Activated naive CD4-positive, alpha-beta T cell treated with anti-CD3 and anti-CD28 coated beads, Interleukin-2, amount 50 U/mL, for 24 hours (primary cell): Measurements from ENCODE around the gene MAST1.

Experiments used
- H3K27ac Mint-ChIP-seq: one replicate; pipeline ENCODE4 v1.8.0; 2021; ENCODE audit warnings: mild to moderate bottlenecking, mixed read lengths
- H3K27me3 Mint-ChIP-seq: one replicate; pipeline ENCODE4 v1.8.0; 2021; ENCODE audit warnings: mixed read lengths
- H3K36me3 Mint-ChIP-seq: one replicate; pipeline ENCODE4 v1.8.0; 2021; ENCODE audit warnings: mixed read lengths
- H3K4me1 Mint-ChIP-seq: one replicate; pipeline ENCODE4 v1.8.0; 2021; ENCODE audit warnings: mixed read lengths
- H3K4me3 Mint-ChIP-seq: one replicate; pipeline ENCODE4 v1.8.0; 2021; ENCODE audit warnings: mild to moderate bottlenecking, mixed read lengths
- H3K9me3 Mint-ChIP-seq: one replicate; pipeline ENCODE4 v1.8.0; 2021; ENCODE audit warnings: mixed read lengths

The MAST1 gene

DNA sequence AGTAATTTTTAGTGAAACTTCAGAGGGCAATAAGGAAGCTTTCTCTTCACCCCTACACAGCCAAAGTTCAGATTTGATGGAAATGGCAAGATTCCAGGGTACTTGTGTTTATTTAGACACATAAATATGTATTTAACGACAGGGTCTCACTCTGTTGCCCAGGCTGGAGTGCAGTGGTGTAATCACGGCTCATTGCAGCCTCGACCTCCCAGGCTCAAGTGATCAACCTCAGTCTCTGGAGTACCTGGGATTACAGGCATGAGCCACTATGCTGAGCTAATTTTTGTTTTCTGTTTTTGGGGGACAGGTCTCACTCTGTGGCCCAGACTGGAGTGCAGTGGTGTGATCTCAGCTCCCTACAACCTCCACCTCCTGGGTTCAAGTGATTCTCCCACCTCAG is 82.7 kb downstream of the MAST1 start:
- Mint-ChIP-seq H3K36me3 (peaks cover 6% of the 10 kb centered on the region), H3K27ac (peak overlapping the region; percentile 30), H3K27me3 (no peaks in the 10 kb centered on the region), H3K9me3 (no peaks in the 10 kb centered on the region), H3K4me3 (no peak overlapping the region), H3K4me1 (peaks cover 25% of the 10 kb centered on the region)

DNA sequence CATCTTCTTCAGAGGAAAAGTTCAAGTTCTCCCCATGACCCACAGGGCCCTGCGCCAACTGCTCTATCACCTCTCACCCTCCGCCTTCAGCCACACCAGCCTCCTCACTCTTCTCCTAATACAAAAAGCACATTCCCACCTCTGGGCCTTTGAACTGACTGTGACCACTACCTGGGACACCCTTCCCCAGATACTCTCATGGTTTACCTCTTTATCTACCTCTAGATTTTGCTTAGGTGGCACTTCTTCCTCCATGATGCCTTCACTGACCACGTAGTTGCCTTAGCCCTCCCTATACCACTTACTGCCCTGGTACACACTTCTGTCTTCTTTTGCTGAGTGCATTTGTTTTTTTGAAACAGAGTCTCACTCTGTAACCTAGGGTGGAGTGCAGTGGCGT is 84.6 kb downstream of the MAST1 start:
- Mint-ChIP-seq H3K9me3 (no peaks in the 10 kb centered on the region), H3K4me3 (no peak overlapping the region), H3K27me3 (no peaks in the 10 kb centered on the region), H3K27ac (no peak overlapping the region), H3K4me1 (peaks cover 18% of the 10 kb centered on the region), H3K36me3 (peaks cover 11% of the 10 kb centered on the region)
